H9 (cell line): ENCODE data around the gene HDAC1. TPM values are rescaled to one million over a fixed set of nuclear protein-coding genes. Genes with fewer than 3 reads are reported as not detected.

Experiments used
- DNase-seq: peaks from one replicate; pipeline ENCODE4 v3.0.0-alpha.2; 2017
- H2AFZ ChIP-seq: one replicate; pipeline ENCODE4 v1.6.1; 2013; ENCODE audit warnings: mild to moderate bottlenecking, low read length, control low read depth, moderate library complexity
- H2AK5ac ChIP-seq: 2 replicates; pipeline ENCODE4 v1.6.1; 2013; ENCODE audit warnings: low read length, control low read depth, mixed read lengths; ENCODE audit not compliant: insufficient read length
- H2BK120ac ChIP-seq: one replicate; pipeline ENCODE4 v1.6.1; 2013; ENCODE audit warnings: low read depth, mild to moderate bottlenecking, low read length, control low read depth, inconsistent platforms; ENCODE audit not compliant: poor library complexity, severe bottlenecking
- H2BK12ac ChIP-seq: 2 replicates; pipeline ENCODE4 v1.6.1; 2013; ENCODE audit warnings: low read length, control low read depth, mixed read lengths, low read depth; ENCODE audit not compliant: insufficient read length
- H2BK15ac ChIP-seq: 2 replicates; pipeline ENCODE4 v1.6.1; 2013; ENCODE audit warnings: low read depth, low read length, control low read depth
- H2BK20ac ChIP-seq: one replicate; pipeline ENCODE4 v1.6.1; 2013; ENCODE audit warnings: low read depth, mild to moderate bottlenecking, low read length, control low read depth, inconsistent platforms; ENCODE audit not compliant: poor library complexity, severe bottlenecking
- H2BK5ac ChIP-seq: 2 replicates; pipeline ENCODE4 v1.6.1; 2013; ENCODE audit warnings: low read length, control low read depth, mixed read lengths; ENCODE audit not compliant: insufficient read length
- H3K14ac ChIP-seq: 2 replicates; pipeline ENCODE4 v1.6.1; 2013; ENCODE audit warnings: low read length, control low read depth; ENCODE audit not compliant: insufficient read depth
- H3K18ac ChIP-seq: 2 replicates; pipeline ENCODE4 v1.6.1; 2013; ENCODE audit warnings: low read depth, mild to moderate bottlenecking, mixed read lengths, low read length, control low read depth; ENCODE audit not compliant: insufficient read length
- H3K23ac ChIP-seq: 2 replicates; pipeline ENCODE4 v1.6.1; 2013; ENCODE audit warnings: low read length, control low read depth, mixed read lengths, low read depth; ENCODE audit not compliant: insufficient read length
- H3K23me2 ChIP-seq: 2 replicates; pipeline ENCODE4 v1.6.1; 2013; ENCODE audit warnings: low read depth, mild to moderate bottlenecking, mixed read lengths, low read length, control low read depth; ENCODE audit not compliant: insufficient read length, poor library complexity, severe bottlenecking
- H3K27ac ChIP-seq: 2 replicates; pipeline ENCODE4 v1.5.1; 2013; ENCODE audit warnings: low read length, control low read depth, mixed read lengths, low read depth; ENCODE audit not compliant: insufficient read length
- H3K27me3 ChIP-seq: 2 replicates; pipeline ENCODE4 v1.6.1; 2013; ENCODE audit warnings: low read length, control low read depth, inconsistent platforms; ENCODE audit not compliant: insufficient read depth
- H3K4ac ChIP-seq: 2 replicates; pipeline ENCODE4 v1.6.1; 2013; ENCODE audit warnings: low read depth, mild to moderate bottlenecking, control low read depth, inconsistent platforms, low read length, moderate library complexity
- H3K4me1 ChIP-seq: 2 replicates; pipeline ENCODE4 v1.6.1; 2013; ENCODE audit warnings: low read length, control low read depth, inconsistent platforms; ENCODE audit not compliant: insufficient read depth
- H3K4me2 ChIP-seq: 2 replicates; pipeline ENCODE4 v1.6.1; 2013; ENCODE audit warnings: low read length, control low read depth, mixed read lengths; ENCODE audit not compliant: insufficient read length, insufficient read depth
- H3K56ac ChIP-seq: 2 replicates; pipeline ENCODE4 v1.6.1; 2013; ENCODE audit warnings: low read depth, mild to moderate bottlenecking, mixed read lengths, low read length, control low read depth; ENCODE audit not compliant: insufficient read length
- H3K79me1 ChIP-seq: 2 replicates; pipeline ENCODE4 v1.6.1; 2013; ENCODE audit warnings: low read depth, mild to moderate bottlenecking, moderate library complexity, low read length, control low read depth, inconsistent platforms; ENCODE audit not compliant: insufficient read depth, poor library complexity, severe bottlenecking
- H3K79me2 ChIP-seq: 2 replicates; pipeline ENCODE4 v1.6.1; 2013; ENCODE audit warnings: low read length, control low read depth, inconsistent platforms; ENCODE audit not compliant: insufficient read depth
- H3K9ac ChIP-seq: 2 replicates; pipeline ENCODE4 v1.6.1; 2013; ENCODE audit warnings: low read length, control low read depth, mixed read lengths; ENCODE audit not compliant: insufficient read length; ENCODE audit errors: extremely low read depth
- H3K9me3 ChIP-seq: one replicate; pipeline ENCODE4 v1.6.1; 2013; ENCODE audit warnings: low read depth, low read length, inconsistent platforms; ENCODE audit not compliant: control insufficient read depth
- H3T11ph ChIP-seq: one replicate; pipeline ENCODE4 v1.6.1; 2013; ENCODE audit warnings: mild to moderate bottlenecking, low read length, control low read depth, inconsistent platforms
- H4K20me1 ChIP-seq: one replicate; pipeline ENCODE4 v1.6.1; 2013; ENCODE audit not compliant: control insufficient read depth, insufficient read length, insufficient read depth
- H4K5ac ChIP-seq: 2 replicates; pipeline ENCODE4 v1.6.1; 2013; ENCODE audit warnings: low read depth, mild to moderate bottlenecking, mixed read lengths, low read length, control low read depth; ENCODE audit not compliant: insufficient read length
- H4K8ac ChIP-seq: replicated peaks from 2 replicates; pipeline ENCODE4 v1.6.1; 2013; ENCODE audit warnings: low read length, control low read depth, mixed read lengths, low read depth; ENCODE audit not compliant: insufficient read length
- H4K91ac ChIP-seq: 2 replicates; pipeline ENCODE4 v1.6.1; 2013; ENCODE audit warnings: low read depth, mild to moderate bottlenecking, moderate library complexity, mixed read lengths, low read length, control low read depth; ENCODE audit not compliant: insufficient read length
- H3K27ac Mint-ChIP-seq, 3 experiments: 2 replicates in 2 of 3; 3 replicates in 1 of 3; pipeline ENCODE4 v1.8.0; 2020 to 2021; ENCODE audit warnings: mixed read lengths in 3 of 3, mild to moderate bottlenecking in 1 of 3, moderate library complexity in 1 of 3
- H3K27me3 Mint-ChIP-seq: 2 replicates; pipeline ENCODE4 v1.8.0; 2021; ENCODE audit warnings: low read depth, mild to moderate bottlenecking, moderate library complexity, mixed read lengths
- H3K36me3 Mint-ChIP-seq, 3 experiments: 2 replicates in 2 of 3; 3 replicates in 1 of 3; pipeline ENCODE4 v1.8.0; 2020 to 2021; ENCODE audit warnings: low read depth in 3 of 3, mixed read lengths in 3 of 3; ENCODE audit not compliant: insufficient read depth in 1 of 3
- H3K4me1 Mint-ChIP-seq, 2 experiments: 2 replicates each; pipeline ENCODE4 v1.8.0; 2020; ENCODE audit warnings: mixed read lengths in 2 of 2
- H3K4me3 Mint-ChIP-seq, 2 experiments: 2 replicates in 1 of 2; 3 replicates in 1 of 2; pipeline ENCODE4 v1.8.0; 2020 to 2021; ENCODE audit warnings: mild to moderate bottlenecking in 2 of 2, mixed read lengths in 2 of 2, moderate library complexity in 1 of 2
- H3K9me3 Mint-ChIP-seq, 2 experiments: 2 replicates in 1 of 2; 3 replicates in 1 of 2; pipeline ENCODE4 v1.8.0; 2020; ENCODE audit warnings: mild to moderate bottlenecking in 2 of 2, mixed read lengths in 2 of 2, moderate library complexity in 1 of 2
- CTCF ChIP-seq: fragments of 200-600 bp; sonication (generic); conservative IDR thresholded peaks from 3 replicates; pipeline ENCODE4 v1.8.0; 2021; ENCODE audit warnings: antibody characterized with exemption, mild to moderate bottlenecking
- WGBS: extraction: QIAGEN DNeasy Blood & Tissue Kit; methylation state at CpG from one replicate; pipeline ENCODE4 v1.1.7; 2013; ENCODE audit warnings: missing lambda C conversion rate, low lambda C conversion rate, mixed read lengths; ENCODE audit not compliant: insufficient read length; ENCODE audit errors: extremely low coverage; 5-methylcytosine and 5-hydroxymethylcytosine counted together
- total RNA-seq: library from RNA; stranded (reverse); gene quantifications from 2 replicates; pipeline ENCODE4 v1.2.1, GENCODE V29; 2021

HDAC1 gene
- total RNA-seq, 1 experiment from 2014 or later: 162 TPM

GRCh38 chr1:32311709-32312393, 20.0 kb downstream of the HDAC1 start:
- no peaks in the 10 kb centered on the region for H3K27me3 ChIP-seq
- H3K27ac ChIP-seq: no peak overlapping the region
- no peak overlapping the region for H3K14ac ChIP-seq
- no peak overlapping the region for H2BK12ac ChIP-seq
- no peaks in the 10 kb centered on the region for H3K23me2 ChIP-seq
- no peak overlapping the region for H3K4ac ChIP-seq
- H3K9ac ChIP-seq: no peak overlapping the region
- H2BK5ac ChIP-seq: no peak overlapping the region
- H3K4me1 ChIP-seq: no peaks in the 10 kb centered on the region
- H2BK120ac ChIP-seq: no peak overlapping the region
- no peaks in the 10 kb centered on the region for H3K9me3 ChIP-seq
- H3K4me2 ChIP-seq: no peak overlapping the region
- no peaks in the 10 kb centered on the region for H3K79me1 ChIP-seq
- H3K27ac Mint-ChIP-seq: peak overlapping the region in 1 of 3 experiments; percentile 1; a peak in 4 of 7 replicates
- no peak overlapping the region for H3K4me3 Mint-ChIP-seq
- no peak overlapping the region for H4K8ac ChIP-seq
- H3K56ac ChIP-seq: no peak overlapping the region
- no peaks in the 10 kb centered on the region for H3K9me3 Mint-ChIP-seq
- peaks cover 3 to 21% (median 5%) of the 10 kb centered on the region in 3 experiments; a peak in 5 of 7 replicates for H3K36me3 Mint-ChIP-seq
- no peaks in the 10 kb centered on the region for H3K27me3 Mint-ChIP-seq
- H3K23ac ChIP-seq: no peak overlapping the region
- H3T11ph ChIP-seq: no peak overlapping the region
- H2AFZ ChIP-seq: no peak overlapping the region
- peaks cover 2% of the 10 kb centered on the region; the same call in 1 of the 2 replicates for H3K79me2 ChIP-seq
- no CpG with 5 or more reads among the region's 2 CpGs for WGBS
- H2BK20ac ChIP-seq: no peak overlapping the region
- TF ChIP-seq CTCF: no peak
- no peak overlapping the region for H3K18ac ChIP-seq
- no peak overlapping the region for H2BK15ac ChIP-seq
- no peak overlapping the region for H4K91ac ChIP-seq
- no peaks in the 10 kb centered on the region for H4K20me1 ChIP-seq
- no peak overlapping the region for H2AK5ac ChIP-seq
- no peak for DNase-seq
- peaks cover 6 to 7% of the 10 kb centered on the region in 2 experiments; a peak in 2 of 4 replicates for H3K4me1 Mint-ChIP-seq
- no peak overlapping the region for H4K5ac ChIP-seq
